Astrocyte (in vitro differentiated cells and primary cell): ENCODE measurements around the gene COL6A1. TPM values are rescaled to one million over a fixed set of nuclear protein-coding genes. Genes with fewer than 3 reads are reported as not detected.
A peak's percentile ranks its signal among the peaks of the same experiment; 100 is the strongest.

Source experiments
- DNase-seq: peaks from one replicate; pipeline ENCODE4 v3.0.0-alpha.2; 2010; ENCODE audit warnings: low read depth
- FAIRE-seq: peaks from 2 replicates; lab custom pipeline; 2011; peaks lifted over from hg19 to GRCh38; lab: Jason Lieb, UNC
- H2AFZ ChIP-seq: 2 replicates; pipeline ENCODE4 v1.6.0; 2012; ENCODE audit warnings: low read depth, low read length, inconsistent platforms
- H3K27ac ChIP-seq: 2 replicates; pipeline ENCODE4 v1.5.1; 2011; ENCODE audit warnings: low read depth, low read length, inconsistent platforms
- H3K27me3 ChIP-seq: 2 replicates; pipeline ENCODE4 v1.6.0; 2011; ENCODE audit warnings: low read length, inconsistent platforms; ENCODE audit not compliant: insufficient read depth
- H3K36me3 ChIP-seq: 2 replicates; pipeline ENCODE4 v1.5.1; 2011; ENCODE audit warnings: low read length, inconsistent platforms; ENCODE audit not compliant: insufficient read depth
- H3K4me1 ChIP-seq: 2 replicates; pipeline ENCODE4 v1.5.1; 2011; ENCODE audit warnings: low read length, inconsistent platforms; ENCODE audit not compliant: insufficient read depth
- H3K4me2 ChIP-seq: 2 replicates; pipeline ENCODE4 v1.6.0; 2012; ENCODE audit warnings: low read length, inconsistent platforms
- H3K4me3 ChIP-seq: 2 replicates; pipeline ENCODE4 v1.5.1; 2011; ENCODE audit warnings: low read depth, mild to moderate bottlenecking, low read length, inconsistent platforms; ENCODE audit not compliant: insufficient read depth
- H3K79me2 ChIP-seq: 2 replicates; pipeline ENCODE4 v1.6.0; 2012; ENCODE audit warnings: mild to moderate bottlenecking, low read length, inconsistent platforms; ENCODE audit not compliant: insufficient read depth
- H3K9ac ChIP-seq: 2 replicates; pipeline ENCODE4 v1.6.0; 2012; ENCODE audit warnings: mild to moderate bottlenecking, low read length, inconsistent platforms
- H3K9me3 ChIP-seq: 2 replicates; pipeline ENCODE4 v1.5.1; 2012; ENCODE audit warnings: low read depth, mild to moderate bottlenecking, low read length, inconsistent platforms; ENCODE audit not compliant: insufficient read depth
- H4K20me1 ChIP-seq: 2 replicates; pipeline ENCODE4 v1.6.0; 2012; ENCODE audit warnings: low read length, inconsistent platforms; ENCODE audit not compliant: insufficient read depth
- H3K27ac Mint-ChIP-seq: one replicate; pipeline ENCODE4 v1.8.0; 2021; ENCODE audit warnings: mild to moderate bottlenecking, mixed read lengths; ENCODE audit not compliant: unreplicated experiment
- H3K27me3 Mint-ChIP-seq: one replicate; pipeline ENCODE4 v1.8.0; 2021; ENCODE audit warnings: low read depth, mixed read lengths; ENCODE audit not compliant: unreplicated experiment
- H3K36me3 Mint-ChIP-seq: one replicate; pipeline ENCODE4 v1.8.0; 2021; ENCODE audit warnings: low read depth, mixed read lengths; ENCODE audit not compliant: unreplicated experiment
- H3K4me1 Mint-ChIP-seq: one replicate; pipeline ENCODE4 v1.8.0; 2021; ENCODE audit warnings: low read depth, mixed read lengths; ENCODE audit not compliant: unreplicated experiment
- H3K4me3 Mint-ChIP-seq: one replicate; pipeline ENCODE4 v1.8.0; 2021; ENCODE audit warnings: mild to moderate bottlenecking, moderate library complexity, mixed read lengths; ENCODE audit not compliant: unreplicated experiment
- H3K9me3 Mint-ChIP-seq: one replicate; pipeline ENCODE4 v1.8.0; 2021; ENCODE audit warnings: mild to moderate bottlenecking, mixed read lengths; ENCODE audit not compliant: unreplicated experiment
- CTCF ChIP-seq: IDR thresholded peaks from 2 replicates; pipeline ENCODE4 v1.5.1; 2011; ENCODE audit warnings: low read depth, mild to moderate bottlenecking, inconsistent platforms, low read length, moderate library complexity; ENCODE audit not compliant: insufficient read depth
- EZH2 ChIP-seq: IDR thresholded peaks from 2 replicates; pipeline ENCODE4 v1.6.1; 2012; ENCODE audit warnings: mild to moderate bottlenecking, low read length, inconsistent platforms; ENCODE audit not compliant: insufficient read depth
- total RNA-seq: library from RNA; stranded (reverse); gene quantifications from 2 replicates; pipeline ENCODE4 v1.2.1, GENCODE V29; 2021

The COL6A1 gene
- total RNA-seq, 1 donor from 2014 or later: 131 TPM

DNA sequence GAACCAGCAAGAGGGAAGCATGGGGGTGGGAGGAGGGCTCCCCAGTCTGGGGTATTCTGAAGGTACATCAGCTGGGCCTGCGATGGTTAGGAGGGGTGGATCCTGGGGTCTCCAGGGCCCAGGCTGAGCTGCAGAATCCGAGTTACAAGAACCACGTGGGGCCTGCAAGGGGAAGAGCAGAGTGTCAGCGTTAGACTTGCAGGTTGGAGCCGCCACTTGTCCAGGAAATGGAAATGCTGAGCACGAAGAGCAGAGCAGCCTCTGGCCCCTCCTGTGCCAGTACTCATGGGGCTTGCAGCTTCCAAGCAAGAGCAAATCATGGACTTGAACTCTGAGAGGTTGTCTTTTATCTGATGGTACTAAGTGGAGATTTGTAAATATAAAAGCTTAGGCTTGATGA, 47.5 kb upstream of the COL6A1 start:
- Mint-ChIP-seq H3K4me3 (no peak overlapping the region), H3K4me1 (no peaks in the 10 kb centered on the region), H3K27me3 (peaks cover 52% of the 10 kb centered on the region), H3K27ac (no peak overlapping the region), H3K36me3 (no peaks in the 10 kb centered on the region), H3K9me3 (peaks cover 7% of the 10 kb centered on the region)
- Histone ChIP-seq H3K79me2 (no peaks in the 10 kb centered on the region), H2AFZ (no peak overlapping the region), H3K27me3 (no peaks in the 10 kb centered on the region), H3K4me1 (no peaks in the 10 kb centered on the region), H3K4me3 (no peak overlapping the region), H3K4me2 (no peak overlapping the region), H4K20me1 (no peaks in the 10 kb centered on the region), H3K9me3 (peaks cover 18% of the 10 kb centered on the region), H3K9ac (no peak overlapping the region), H3K36me3 (no peaks in the 10 kb centered on the region), H3K27ac (no peak overlapping the region)
- no peak for DNase-seq
- FAIRE-seq: no peak
- TF ChIP-seq CTCF (no peak), EZH2 (no peak)

DNA sequence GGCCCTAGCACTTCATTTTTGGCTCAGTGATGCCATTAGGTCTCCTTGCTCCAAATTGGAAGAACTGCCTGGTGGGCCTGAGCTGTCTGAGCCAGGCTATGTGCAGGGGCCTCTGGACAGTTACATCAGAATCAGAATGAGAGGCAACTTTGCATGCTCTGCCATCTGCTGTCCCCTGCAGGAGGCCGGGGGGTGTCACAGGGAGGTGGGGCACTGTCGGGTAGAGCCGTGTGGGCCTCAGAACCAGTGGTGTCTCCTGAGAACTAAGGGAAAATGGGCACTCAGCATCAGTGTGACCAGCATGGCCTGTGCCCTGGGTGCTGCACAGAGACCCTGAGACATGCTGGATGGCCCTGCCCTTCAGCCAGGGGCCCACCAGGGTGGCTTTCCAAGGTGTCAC, 47.0 kb upstream of the COL6A1 start:
- Histone ChIP-seq H3K79me2 (no peaks in the 10 kb centered on the region), H3K9me3 (peaks cover 18% of the 10 kb centered on the region), H3K4me1 (no peaks in the 10 kb centered on the region), H3K36me3 (no peaks in the 10 kb centered on the region), H3K27me3 (no peaks in the 10 kb centered on the region), H3K9ac (no peak overlapping the region), H3K27ac (no peak overlapping the region), H4K20me1 (no peaks in the 10 kb centered on the region), H2AFZ (no peak overlapping the region), H3K4me3 (no peak overlapping the region), H3K4me2 (no peak overlapping the region)
- no peak for FAIRE-seq
- Mint-ChIP-seq H3K36me3 (no peaks in the 10 kb centered on the region), H3K9me3 (peaks cover 7% of the 10 kb centered on the region), H3K27ac (no peak overlapping the region), H3K4me3 (no peak overlapping the region), H3K27me3 (peaks cover 52% of the 10 kb centered on the region), H3K4me1 (no peaks in the 10 kb centered on the region)
- no peak for DNase-seq
- TF ChIP-seq CTCF: no peak
- TF ChIP-seq EZH2: no peak

DNA sequence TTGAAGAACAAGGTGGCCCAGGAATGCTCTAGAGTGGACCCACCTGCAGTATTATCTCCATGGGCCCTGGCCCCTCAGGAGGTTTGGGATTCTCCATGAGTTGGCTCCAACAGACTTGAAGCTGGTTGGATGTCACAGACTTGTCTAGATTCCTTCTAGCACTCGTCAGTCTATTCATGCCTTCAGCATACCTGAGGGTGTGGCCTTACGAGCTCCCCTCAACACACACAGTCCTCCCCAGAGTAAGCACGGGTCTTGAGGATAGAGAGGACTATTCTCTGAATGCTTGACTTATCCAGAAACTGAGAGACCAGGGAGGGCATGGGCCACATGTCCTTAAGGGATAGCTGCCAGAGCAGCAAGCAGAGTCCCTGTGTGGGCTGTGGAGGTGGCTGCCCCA, 45.9 kb upstream of the COL6A1 start:
- DNase-seq: peak; percentile 60
- H3K9me3 Mint-ChIP-seq: peaks cover 7% of the 10 kb centered on the region

More for the DNA sequence above, 45.9 kb upstream of the COL6A1 start:
- H3K9ac ChIP-seq: no peak overlapping the region
- FAIRE-seq: no peak
- Mint-ChIP-seq H3K4me1 (no peaks in the 10 kb centered on the region), H3K27ac (no peak overlapping the region), H3K27me3 (peaks cover 57% of the 10 kb centered on the region), H3K4me3 (no peak overlapping the region), H3K36me3 (no peaks in the 10 kb centered on the region)
- no peaks in the 10 kb centered on the region for H3K27me3 ChIP-seq
- H3K4me1 ChIP-seq: no peaks in the 10 kb centered on the region
- H3K79me2 ChIP-seq: no peaks in the 10 kb centered on the region
- peaks cover 18% of the 10 kb centered on the region for H3K9me3 ChIP-seq
- H3K36me3 ChIP-seq: no peaks in the 10 kb centered on the region
- no peak overlapping the region for H3K4me2 ChIP-seq
- H4K20me1 ChIP-seq: no peaks in the 10 kb centered on the region
- no peak overlapping the region for H3K4me3 ChIP-seq
- no peak for TF ChIP-seq EZH2
- no peak for TF ChIP-seq CTCF
- no peak overlapping the region for H3K27ac ChIP-seq
- H2AFZ ChIP-seq: no peak overlapping the region
